Stimulated activated naive B cell treated with anti-CD40 and anti-IgM and Interleukin-4, amounts not matched to agents 10 μg/mL and 1 μg/mL and 100 μg/mL, for 72 hours (primary cell): ENCODE results near the gene YES1.

Experiments used
- ATAC-seq, 2 donors: fragments of 150-1000 bp; cut with Tn5 transposase; replicated peaks; 2 replicates each; pipeline ENCODE4 v1.10.0; 2021; ENCODE audit warnings: moderate library complexity in 1 of 2
- DNase-seq: peaks from one replicate; pipeline ENCODE4 v3.0.0; 2021
- H3K27ac Mint-ChIP-seq: one replicate; pipeline ENCODE4 v1.8.0; 2022; ENCODE audit warnings: mild to moderate bottlenecking, mixed read lengths
- H3K27me3 Mint-ChIP-seq, 2 donors: one replicate each; pipeline ENCODE4 v1.8.0; 2022; ENCODE audit warnings: mixed read lengths in 2 of 2
- H3K36me3 Mint-ChIP-seq, 2 donors: one replicate each; pipeline ENCODE4 v1.8.0; 2022; ENCODE audit warnings: mixed read lengths in 2 of 2, mild to moderate bottlenecking in 1 of 2
- H3K4me1 Mint-ChIP-seq, 2 donors: one replicate each; pipeline ENCODE4 v1.8.0; 2022; ENCODE audit warnings: mixed read lengths in 2 of 2, mild to moderate bottlenecking in 1 of 2
- H3K4me3 Mint-ChIP-seq, 2 donors: one replicate each; pipeline ENCODE4 v1.8.0; 2022; ENCODE audit warnings: mild to moderate bottlenecking in 2 of 2, mixed read lengths in 2 of 2, moderate library complexity in 1 of 2
- H3K9me3 Mint-ChIP-seq, 2 donors: one replicate each; pipeline ENCODE4 v1.8.0; 2022; ENCODE audit warnings: mixed read lengths in 2 of 2, mild to moderate bottlenecking in 1 of 2

Gene YES1

DNA sequence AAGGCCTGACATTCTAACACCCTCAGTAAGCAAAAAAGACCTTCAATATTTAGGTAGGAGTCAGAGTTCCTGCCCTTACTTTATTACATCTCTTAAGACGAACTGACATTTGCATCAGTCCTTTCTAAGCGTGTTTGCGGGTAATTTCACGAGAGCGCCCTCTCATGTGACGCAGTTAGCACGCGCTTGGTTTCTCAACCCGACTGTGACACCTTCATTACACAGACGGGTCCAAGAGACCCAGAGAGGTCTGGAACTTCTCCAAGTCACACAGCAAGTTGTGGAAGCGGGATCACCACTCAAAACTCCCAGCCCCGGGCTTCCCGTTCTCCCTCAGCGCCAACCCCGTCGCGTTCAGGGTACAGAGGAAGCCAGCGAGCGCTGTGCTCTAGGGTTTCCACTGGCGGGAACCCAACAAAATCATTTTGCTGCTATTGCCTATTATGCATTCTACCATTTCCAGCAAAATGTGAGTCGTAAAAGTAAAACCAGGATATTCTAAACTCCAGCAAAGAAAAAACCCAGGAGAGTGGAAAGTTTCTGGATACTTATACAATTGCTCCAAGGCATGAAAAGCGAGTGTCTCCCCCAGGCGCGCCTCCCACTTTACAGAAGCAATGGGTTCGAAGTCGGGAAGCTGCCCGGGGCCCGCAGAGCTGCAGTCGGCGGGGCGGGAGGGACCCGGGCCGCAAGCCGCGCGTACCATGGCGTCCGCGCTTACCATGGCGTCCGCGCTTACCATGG lies 100.2 kb downstream of the YES1 start:
- peak overlapping the region; percentile 81 to 82 for H3K4me3 Mint-ChIP-seq
- peak overlapping the region; percentile 65 for H3K27ac Mint-ChIP-seq
- peaks cover 3 to 8% of the 10 kb centered on the region in 2 donors for H3K36me3 Mint-ChIP-seq
- H3K27me3 Mint-ChIP-seq, result peaks cover 16 to 32% of the 10 kb centered on the region in 2 donors
- ATAC-seq, result peak; percentile 78 to 79
- H3K9me3 Mint-ChIP-seq, result no peaks in the 10 kb centered on the region
- peaks cover 4 to 11% of the 10 kb centered on the region in 2 donors for H3K4me1 Mint-ChIP-seq
- peak; percentile 45 for DNase-seq

- Mint-ChIP-seq H3K36me3 (peaks cover 3 to 8% of the 10 kb centered on the region in 2 donors), H3K27me3 (peaks cover 16 to 32% of the 10 kb centered on the region in 2 donors), H3K4me3 (peak overlapping the region; percentile 81 to 82), H3K27ac (peak overlapping the region; percentile 65), H3K9me3 (no peaks in the 10 kb centered on the region), H3K4me1 (peaks cover 4 to 11% of the 10 kb centered on the region in 2 donors)
- no peak for ATAC-seq
- DNase-seq, result no peak
Measured at GRCh38 chr18:711310-711656, 100.8 kb downstream of the YES1 start.

DNA sequence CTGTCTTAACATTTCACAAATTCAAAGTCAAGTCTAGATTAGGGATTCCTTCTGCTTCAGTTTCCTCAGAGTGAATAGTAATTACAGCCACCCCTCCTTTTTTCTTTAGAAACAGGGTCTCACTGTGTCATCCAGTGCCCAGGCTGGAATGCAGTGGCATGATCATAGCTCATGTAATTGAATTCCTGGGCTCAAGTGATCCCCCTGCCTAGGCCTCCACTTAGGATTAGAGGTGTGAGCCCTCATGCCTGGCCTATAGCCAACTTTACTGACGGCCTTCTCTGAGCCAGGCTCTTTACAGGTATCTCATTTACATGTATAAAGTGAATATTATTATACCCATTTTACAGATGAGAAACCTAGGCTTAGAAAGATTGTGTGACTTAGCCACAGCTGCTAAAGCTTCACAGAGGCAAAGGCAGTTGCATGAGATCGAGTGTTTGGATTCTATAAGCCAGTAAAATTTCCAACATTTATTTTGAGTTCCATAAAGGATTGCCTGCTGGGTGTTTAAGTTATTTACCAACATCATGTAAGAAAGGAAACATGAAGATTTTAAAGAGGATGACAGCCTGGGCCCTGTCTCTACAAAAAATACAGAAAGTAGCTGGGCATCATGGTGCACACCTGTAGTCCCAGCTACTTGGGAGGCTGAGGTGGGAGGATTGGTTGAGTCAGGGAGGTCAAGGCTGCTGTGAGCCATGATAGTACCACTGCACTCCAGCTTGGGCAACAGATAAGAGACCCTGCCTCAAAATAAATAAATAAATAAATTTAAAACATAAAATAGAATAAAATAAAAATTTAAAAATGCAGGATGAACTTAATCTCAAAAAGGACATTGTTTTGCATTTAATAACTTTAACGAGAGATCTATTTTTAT lies 101.4 kb downstream of the YES1 start:
- Mint-ChIP-seq H3K36me3 (peaks cover 3 to 8% of the 10 kb centered on the region in 2 donors), H3K27me3 (peaks cover 16 to 32% of the 10 kb centered on the region in 2 donors), H3K4me3 (no peak overlapping the region), H3K9me3 (no peaks in the 10 kb centered on the region), H3K27ac (no peak overlapping the region), H3K4me1 (peaks cover 4 to 11% of the 10 kb centered on the region in 2 donors)
- DNase-seq, result no peak
- ATAC-seq, result no peak

DNA sequence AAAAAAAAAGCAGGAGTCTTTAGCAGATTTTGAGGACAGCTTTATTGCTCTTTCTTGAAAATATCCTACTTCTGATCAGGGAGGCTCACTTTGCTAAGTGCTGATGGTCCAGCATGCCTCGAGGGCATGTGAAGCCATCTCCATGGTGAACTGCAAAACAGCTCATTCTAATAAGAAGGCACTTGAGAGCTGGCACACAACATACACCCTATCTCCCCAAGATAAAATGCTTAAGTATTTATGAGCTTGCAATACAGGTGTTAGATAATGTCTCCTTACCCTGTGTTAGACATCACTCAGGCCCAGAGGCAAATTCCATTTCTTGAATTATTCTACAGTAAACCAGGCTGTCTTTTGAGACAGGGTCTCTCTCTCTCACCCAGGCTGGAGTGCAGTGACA lies 102.3 kb downstream of the YES1 start:
- H3K27ac Mint-ChIP-seq, result no peak overlapping the region
- H3K4me1 Mint-ChIP-seq, result peaks cover 4 to 11% of the 10 kb centered on the region in 2 donors
- H3K4me3 Mint-ChIP-seq, result no peak overlapping the region
- ATAC-seq (no peak), DNase-seq (no peak)
- H3K36me3 Mint-ChIP-seq, result peaks cover 3 to 8% of the 10 kb centered on the region in 2 donors
- peaks cover 16 to 32% of the 10 kb centered on the region in 2 donors for H3K27me3 Mint-ChIP-seq
- no peaks in the 10 kb centered on the region for H3K9me3 Mint-ChIP-seq

- H3K27ac Mint-ChIP-seq, result no peak overlapping the region
- no peaks in the 10 kb centered on the region for H3K9me3 Mint-ChIP-seq
- DNase-seq, result no peak
- peaks cover 16 to 32% of the 10 kb centered on the region in 2 donors for H3K27me3 Mint-ChIP-seq
- H3K4me3 Mint-ChIP-seq, result no peak overlapping the region
- ATAC-seq, result no peak
- peaks cover 3 to 8% of the 10 kb centered on the region in 2 donors for H3K36me3 Mint-ChIP-seq
- H3K4me1 Mint-ChIP-seq, result peaks cover 4 to 11% of the 10 kb centered on the region in 2 donors
Measured at GRCh38 chr18:708096-708495, 103.9 kb downstream of the YES1 start.

GRCh38 chr18:706405-706804 lies 105.6 kb downstream of the YES1 start:
- ATAC-seq (no peak), DNase-seq (no peak)
- Mint-ChIP-seq H3K4me3 (no peak overlapping the region), H3K4me1 (peaks cover 5 to 6% of the 10 kb centered on the region in 2 donors), H3K36me3 (peaks cover 1 to 7% of the 10 kb centered on the region in 2 donors), H3K27ac (no peak overlapping the region), H3K9me3 (no peaks in the 10 kb centered on the region), H3K27me3 (peaks cover 13 to 20% of the 10 kb centered on the region in 2 donors)

- no peak overlapping the region for H3K27ac Mint-ChIP-seq
- no peaks in the 10 kb centered on the region for H3K9me3 Mint-ChIP-seq
- H3K4me3 Mint-ChIP-seq, result no peak overlapping the region
- DNase-seq (no peak), ATAC-seq (no peak)
- H3K27me3 Mint-ChIP-seq, result peaks cover under 1 to 1% of the 10 kb centered on the region in 2 donors
- no peaks in the 10 kb centered on the region for H3K36me3 Mint-ChIP-seq
- H3K4me1 Mint-ChIP-seq, result peaks cover 0 to 3% of the 10 kb centered on the region in 2 donors
Measured at GRCh38 chr18:703213-703967, 108.7 kb downstream of the YES1 start.

- Mint-ChIP-seq H3K9me3 (no peaks in the 10 kb centered on the region), H3K4me3 (no peak overlapping the region), H3K27ac (no peak overlapping the region), H3K4me1 (peaks cover 0 to under 1% of the 10 kb centered on the region in 2 donors), H3K27me3 (no peaks in the 10 kb centered on the region), H3K36me3 (peaks cover 0 to 2% of the 10 kb centered on the region in 2 donors)
- DNase-seq, result no peak
- no peak for ATAC-seq
Measured at GRCh38 chr18:697800-698199, 114.2 kb downstream of the YES1 start.

GRCh38 chr18:697012-697411 lies 115.0 kb downstream of the YES1 start:
- H3K9me3 Mint-ChIP-seq, result no peaks in the 10 kb centered on the region
- no peaks in the 10 kb centered on the region for H3K4me1 Mint-ChIP-seq
- H3K27me3 Mint-ChIP-seq, result no peaks in the 10 kb centered on the region
- ATAC-seq (no peak), DNase-seq (no peak)
- H3K36me3 Mint-ChIP-seq, result peaks cover 0 to 5% of the 10 kb centered on the region in 2 donors
- no peak overlapping the region for H3K4me3 Mint-ChIP-seq
- H3K27ac Mint-ChIP-seq, result no peak overlapping the region

DNA sequence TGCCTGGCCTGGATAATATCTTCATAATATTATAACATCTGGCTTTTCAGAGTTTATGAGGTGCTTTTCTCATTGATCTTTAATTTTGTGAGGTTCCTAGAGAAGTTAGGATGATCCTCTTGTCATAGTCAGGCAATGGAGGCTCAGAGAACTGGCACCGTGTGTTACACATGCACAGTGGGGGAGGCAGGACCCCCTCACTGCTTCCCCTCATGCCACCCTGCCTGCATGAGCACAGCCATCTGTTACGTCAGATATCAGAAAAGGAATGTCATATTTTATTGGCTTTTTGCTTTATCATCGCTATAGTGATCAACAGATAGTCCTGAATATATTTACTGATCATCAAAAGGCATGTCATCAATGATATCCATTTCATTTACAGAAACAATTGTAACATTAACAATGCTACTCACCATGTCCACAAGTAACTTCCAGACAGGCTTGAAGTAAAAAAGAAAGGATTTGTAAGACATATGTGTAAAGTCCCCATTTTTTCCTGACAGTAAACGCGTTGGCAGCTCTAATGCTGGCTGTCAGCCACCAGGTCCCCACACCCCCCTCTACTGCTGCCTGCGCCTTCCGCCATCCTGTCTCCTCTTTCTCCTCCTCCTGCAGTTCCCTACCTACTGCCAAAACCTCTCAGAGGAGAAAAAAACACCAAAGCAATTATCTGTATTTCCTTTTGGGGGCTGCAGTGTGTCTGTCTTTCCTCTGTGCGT lies 118.4 kb downstream of the YES1 start:
- Mint-ChIP-seq H3K9me3 (no peaks in the 10 kb centered on the region), H3K4me1 (no peaks in the 10 kb centered on the region), H3K27ac (no peak overlapping the region), H3K27me3 (no peaks in the 10 kb centered on the region), H3K36me3 (peaks cover 0 to 5% of the 10 kb centered on the region in 2 donors), H3K4me3 (no peak overlapping the region)
- DNase-seq, result no peak
- no peak for ATAC-seq

- Mint-ChIP-seq H3K9me3 (no peaks in the 10 kb centered on the region), H3K27me3 (no peaks in the 10 kb centered on the region), H3K36me3 (peaks cover 0 to 5% of the 10 kb centered on the region in 2 donors), H3K27ac (no peak overlapping the region), H3K4me1 (no peaks in the 10 kb centered on the region), H3K4me3 (no peak overlapping the region)
- no peak for ATAC-seq
- no peak for DNase-seq
Measured at GRCh38 chr18:692824-693223, 119.2 kb downstream of the YES1 start.

DNA sequence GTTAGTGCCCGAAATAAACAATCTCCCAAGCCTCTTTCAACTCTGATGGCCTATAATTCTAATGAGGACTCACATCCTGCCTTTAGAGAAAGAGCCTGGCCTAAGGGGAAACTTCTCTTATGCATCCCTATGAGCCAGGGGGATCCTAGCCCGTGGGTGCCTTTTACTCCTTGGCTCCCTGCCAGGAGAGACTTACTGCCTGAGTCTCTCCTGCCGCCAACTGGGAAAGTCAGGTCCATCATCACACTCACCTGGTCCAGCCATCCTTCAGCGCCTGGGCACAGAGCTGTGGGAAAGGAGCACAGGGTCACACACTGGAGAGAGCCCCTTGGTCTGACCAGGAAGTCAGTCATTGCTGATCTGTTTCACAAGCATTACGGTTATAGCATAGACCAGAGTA lies 123.7 kb downstream of the YES1 start:
- Mint-ChIP-seq H3K9me3 (no peaks in the 10 kb centered on the region), H3K36me3 (peaks cover 0 to 5% of the 10 kb centered on the region in 2 donors), H3K4me1 (no peaks in the 10 kb centered on the region), H3K27me3 (no peaks in the 10 kb centered on the region), H3K4me3 (no peak overlapping the region), H3K27ac (no peak overlapping the region)
- DNase-seq (no peak), ATAC-seq (no peak)

GRCh38 chr18:686339-687111 lies 125.5 kb downstream of the YES1 start:
- H3K27me3 Mint-ChIP-seq, result no peaks in the 10 kb centered on the region
- DNase-seq, result no peak
- no peaks in the 10 kb centered on the region for H3K9me3 Mint-ChIP-seq
- H3K4me3 Mint-ChIP-seq, result no peak overlapping the region
- no peaks in the 10 kb centered on the region for H3K36me3 Mint-ChIP-seq
- no peak overlapping the region for H3K27ac Mint-ChIP-seq
- no peak for ATAC-seq
- H3K4me1 Mint-ChIP-seq, result no peaks in the 10 kb centered on the region
